ENCODE data around the gene ARHGAP10.

Gene ARHGAP10

GRCh38 chr4:147837435-147837834, 105.5 kb downstream of the ARHGAP10 start:
- H3K9me3 ChIP-seq, result no peaks in the 10 kb centered on the region
- H3K27me3 ChIP-seq, result no peaks in the 10 kb centered on the region
- H3K4me1 ChIP-seq (ENCODE audit: control insufficient read depth in 1 of 2, insufficient read depth in 1 of 2, low read depth in 1 of 2, low read length in 1 of 2), result peaks cover 4 to 5% of the 10 kb centered on the region in 2 experiments
- no peak overlapping the region for H3K27ac ChIP-seq
- H3K36me3 ChIP-seq, result no peaks in the 10 kb centered on the region
- TF ChIP-seq CTCF (IDR thresholded peaks at IDR 0.05), result no peak
- H3K4me3 ChIP-seq (ENCODE audit: low read depth in 1 of 2, low read length in 1 of 2), result no peak overlapping the region

DNA sequence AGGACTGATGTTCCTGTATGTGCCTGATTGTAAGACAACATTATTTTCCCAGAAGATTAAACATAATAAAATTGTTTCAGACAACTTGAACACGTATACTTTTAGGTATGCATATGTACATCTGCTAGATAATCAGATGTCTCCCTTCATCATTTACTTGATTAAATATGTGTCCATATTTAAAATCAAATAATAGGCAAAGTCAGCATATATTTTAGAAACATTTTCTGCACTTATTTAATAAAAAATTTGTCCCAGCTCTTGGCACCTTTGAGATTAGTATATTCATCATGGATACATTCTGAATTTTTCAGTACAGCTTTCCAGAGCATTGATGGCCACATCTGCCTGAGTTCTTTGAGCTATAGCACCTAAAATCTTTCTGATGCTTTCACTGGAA, 106.0 kb downstream of the ARHGAP10 start:
- H3K4me3 ChIP-seq (ENCODE audit: low read depth in 1 of 2, low read length in 1 of 2), result no peak overlapping the region
- H3K36me3 ChIP-seq, result no peaks in the 10 kb centered on the region
- no peak for TF ChIP-seq CTCF (IDR thresholded peaks at IDR 0.05)
- H3K9me3 ChIP-seq, result no peaks in the 10 kb centered on the region
- H3K27ac ChIP-seq, result no peak overlapping the region
- no peaks in the 10 kb centered on the region for H3K27me3 ChIP-seq
- peaks cover 0 to 1% of the 10 kb centered on the region in 2 experiments for H3K4me1 ChIP-seq (ENCODE audit: control insufficient read depth in 1 of 2, insufficient read depth in 1 of 2, low read depth in 1 of 2, low read length in 1 of 2)

GRCh38 chr4:147839200-147839599, 107.3 kb downstream of the ARHGAP10 start:
- Histone ChIP-seq H3K4me1 (ENCODE audit: control insufficient read depth in 1 of 2, insufficient read depth in 1 of 2, low read depth in 1 of 2, low read length in 1 of 2) (no peaks in the 10 kb centered on the region), H3K9me3 (no peaks in the 10 kb centered on the region), H3K4me3 (ENCODE audit: low read depth in 1 of 2, low read length in 1 of 2) (no peak overlapping the region), H3K27me3 (no peaks in the 10 kb centered on the region), H3K36me3 (no peaks in the 10 kb centered on the region), H3K27ac (no peak overlapping the region)
- TF ChIP-seq CTCF (IDR thresholded peaks at IDR 0.05), result no peak

DNA sequence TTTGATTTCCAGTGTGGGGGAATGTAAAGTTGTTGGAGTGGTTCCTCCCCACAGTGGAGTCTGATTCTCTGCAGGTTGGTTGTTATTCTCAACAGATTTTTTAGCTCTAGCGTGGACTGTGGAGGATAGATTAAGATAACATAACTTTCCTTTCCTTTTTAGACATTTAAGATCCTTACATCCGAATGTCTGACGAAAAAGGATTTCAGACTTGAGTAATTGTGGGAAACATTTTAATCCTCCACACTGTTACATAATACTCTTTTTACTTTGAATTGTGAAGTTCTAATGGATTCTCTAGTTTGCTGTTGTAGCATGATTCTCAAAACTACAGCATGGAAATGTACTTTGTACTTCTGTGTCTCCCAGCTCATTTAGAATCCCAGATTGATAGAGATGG, 107.8 kb downstream of the ARHGAP10 start:
- H3K4me1 ChIP-seq (ENCODE audit: control insufficient read depth in 1 of 2, insufficient read depth in 1 of 2, low read depth in 1 of 2, low read length in 1 of 2), result no peaks in the 10 kb centered on the region
- TF ChIP-seq CTCF (IDR thresholded peaks at IDR 0.05), result no peak

DNA sequence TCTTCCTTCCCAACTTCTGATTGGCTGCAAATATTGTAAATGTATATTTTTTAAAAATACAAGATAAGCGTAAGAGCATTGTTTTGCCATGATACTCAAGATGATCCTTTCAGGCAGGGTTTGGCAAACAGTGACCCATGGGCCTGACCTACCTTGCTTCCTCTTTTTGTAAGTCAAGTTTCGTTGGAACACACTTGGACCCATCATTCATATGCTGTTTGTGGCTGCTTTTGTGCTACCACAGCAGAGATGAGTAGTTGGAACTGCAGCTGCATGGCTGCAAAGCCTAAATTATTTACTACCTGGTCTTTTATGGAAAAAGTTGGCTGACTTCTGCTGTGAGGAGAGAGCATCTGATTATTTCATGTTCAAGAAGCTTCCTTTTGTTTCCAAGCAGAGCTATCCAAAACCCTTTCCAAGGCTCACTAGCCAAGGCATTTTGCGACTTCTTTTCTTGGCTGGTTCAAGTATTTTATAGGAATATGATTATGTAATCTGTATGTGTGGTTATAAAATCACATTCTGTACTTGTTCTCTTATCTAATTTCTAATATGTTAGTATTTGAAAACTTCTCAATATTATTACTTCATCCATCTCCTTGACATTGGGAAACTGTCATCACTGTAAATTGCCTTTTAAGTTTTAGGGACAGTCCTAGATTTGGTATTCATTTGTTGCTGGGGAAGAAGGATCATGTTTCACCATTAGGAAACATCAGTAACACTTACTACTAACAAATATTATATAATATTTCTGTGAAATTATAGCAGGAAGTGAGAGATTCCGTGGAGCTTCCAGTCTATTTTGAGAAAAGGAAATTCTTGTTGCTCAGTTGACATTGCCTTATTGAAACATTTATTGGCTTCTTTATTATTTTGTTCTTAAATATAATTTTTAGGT, 109.2 kb downstream of the ARHGAP10 start:
- no peak overlapping the region for H3K4me3 ChIP-seq (ENCODE audit: low read depth in 1 of 2, low read length in 1 of 2)
- TF ChIP-seq CTCF (IDR thresholded peaks at IDR 0.05), result no peak
- H3K27me3 ChIP-seq, result no peaks in the 10 kb centered on the region
- H3K4me1 ChIP-seq (ENCODE audit: control insufficient read depth in 1 of 2, insufficient read depth in 1 of 2, low read depth in 1 of 2, low read length in 1 of 2), result no peaks in the 10 kb centered on the region
- H3K36me3 ChIP-seq, result no peaks in the 10 kb centered on the region
- H3K27ac ChIP-seq, result no peak overlapping the region
- no peaks in the 10 kb centered on the region for H3K9me3 ChIP-seq

More for the DNA sequence above, 107.8 kb downstream of the ARHGAP10 start:
- Histone ChIP-seq H3K27me3 (no peaks in the 10 kb centered on the region), H3K27ac (no peak overlapping the region), H3K9me3 (no peaks in the 10 kb centered on the region), H3K36me3 (no peaks in the 10 kb centered on the region), H3K4me3 (ENCODE audit: low read depth in 1 of 2, low read length in 1 of 2) (no peak overlapping the region)

All from neutrophil (primary cell).